H1 (cell line): ENCODE measurements around the gene PRKAG3. TPM values are rescaled to one million over a fixed set of nuclear protein-coding genes. Genes with fewer than 3 reads are reported as not detected.

Experiments used
- CTCF ChIA-PET: fragments of 300-600 bp; sonication (Branson Sonifier 250); formaldehyde crosslinking; loops from one replicate; lab custom pipeline; 2021; ENCODE audit not compliant: partially characterized antibody; lab: Charles Lee
- POLR2A ChIA-PET: fragments of 300-600 bp; sonication (Branson Sonifier 250); formaldehyde crosslinking; loops from one replicate; lab custom pipeline; 2021; ENCODE audit warnings: inconsistent platforms; ENCODE audit not compliant: partially characterized antibody; lab: Charles Lee
- DNase-seq, 2 experiments: peaks; one replicate each; pipeline versions ENCODE4 v3.0.0 to v3.0.0-alpha.2; 2010 to 2022; ENCODE audit warnings: low spot score in 2 of 2, low read depth in 1 of 2, mixed read lengths in 1 of 2
- FAIRE-seq: peaks from 2 replicates; lab custom pipeline; 2011; peaks lifted over from hg19 to GRCh38; lab: Jason Lieb, UNC
- H2AFZ ChIP-seq: 2 replicates; pipeline ENCODE4 v1.8.1; 2012; ENCODE audit warnings: low read length, inconsistent platforms
- H2AK5ac ChIP-seq: 2 replicates; pipeline ENCODE4 v1.6.1; 2013; ENCODE audit warnings: low read depth, low read length
- H2BK120ac ChIP-seq: replicated peaks from 2 replicates; pipeline ENCODE3; 2013; ENCODE audit warnings: low read depth, low read length, inconsistent platforms
- H2BK12ac ChIP-seq: 2 replicates; pipeline ENCODE4 v1.6.1; 2013; ENCODE audit warnings: low read depth, low read length
- H2BK15ac ChIP-seq: 2 replicates; pipeline ENCODE4 v1.6.1; 2013; ENCODE audit warnings: low read length
- H2BK20ac ChIP-seq: 2 replicates; pipeline ENCODE4 v1.6.1; 2013; ENCODE audit warnings: low read length
- H2BK5ac ChIP-seq: 2 replicates; pipeline ENCODE4 v1.6.1; 2013; ENCODE audit warnings: low read depth, low read length
- H3K14ac ChIP-seq: 2 replicates; pipeline ENCODE4 v1.6.1; 2013; ENCODE audit warnings: inconsistent platforms; ENCODE audit not compliant: insufficient read length
- H3K18ac ChIP-seq: 2 replicates; pipeline ENCODE4 v1.6.1; 2013; ENCODE audit warnings: low read length; ENCODE audit errors: extremely low read depth
- H3K23ac ChIP-seq: 2 replicates; pipeline ENCODE4 v1.6.1; 2013; ENCODE audit warnings: inconsistent platforms; ENCODE audit not compliant: insufficient read length
- H3K23me2 ChIP-seq: 2 replicates; pipeline ENCODE4 v1.6.1; 2013; ENCODE audit warnings: low read depth, low read length
- H3K27ac ChIP-seq: 2 replicates; pipeline ENCODE4 v1.6.1; 2011; ENCODE audit warnings: low read depth, low read length, inconsistent platforms
- H3K27me3 ChIP-seq, 4 experiments: replicated peaks in 1 of 4; 1 replicate in 1 of 4; 2 replicates in 3 of 4; pipeline versions ENCODE4 v1.6.1 to v1.8.1; 2011 to 2013; ENCODE audit warnings: low read length in 3 of 4, mild to moderate bottlenecking in 3 of 4, inconsistent platforms in 2 of 4, mixed read lengths in 2 of 4, moderate library complexity in 1 of 4; ENCODE audit not compliant: control insufficient read depth in 3 of 4, insufficient read depth in 3 of 4; ENCODE audit errors: extremely low read depth in 1 of 4
- H3K36me3 ChIP-seq, 4 experiments: 2 replicates each; pipeline versions ENCODE4 v1.6.1 to v1.8.1; 2011 to 2013; ENCODE audit warnings: mild to moderate bottlenecking in 4 of 4, low read length in 3 of 4, moderate library complexity in 2 of 4, control low read depth in 1 of 4, inconsistent platforms in 1 of 4; ENCODE audit not compliant: insufficient read depth in 4 of 4, control insufficient read depth in 2 of 4
- H3K4ac ChIP-seq: replicated peaks from 2 replicates; pipeline ENCODE3; 2013; ENCODE audit warnings: low read length, low read depth, mixed read lengths, inconsistent platforms; ENCODE audit not compliant: insufficient read length
- H3K4me1 ChIP-seq, 4 experiments: replicated peaks in 1 of 4; 1 replicate in 1 of 4; 2 replicates in 3 of 4; pipeline versions ENCODE4 v1.6.1 to v1.8.1; 2011 to 2013; ENCODE audit warnings: low read length in 3 of 4, inconsistent platforms in 2 of 4, mixed read lengths in 1 of 4; ENCODE audit not compliant: insufficient read depth in 4 of 4, control insufficient read depth in 3 of 4
- H3K4me2 ChIP-seq, 2 experiments: 2 replicates each; pipeline versions ENCODE4 v1.6.1 to v1.8.1; 2011 to 2013; ENCODE audit warnings: low read depth in 2 of 2, low read length in 2 of 2, control low read depth in 1 of 2, inconsistent platforms in 1 of 2, mild to moderate bottlenecking in 1 of 2; ENCODE audit not compliant: insufficient read depth in 1 of 2
- H3K4me3 ChIP-seq, 4 experiments: fragments of 200-600, 300-600 bp in 1 of 4; sonication (generic), shearing (Covaris generic), sonication (Bioruptor Twin) in 1 of 4; 2 replicates each; pipeline versions ENCODE4 v1.5.1 to v1.8.1; 2011 to 2016; ENCODE audit warnings: low read length in 4 of 4, low read depth in 3 of 4, control low read depth in 2 of 4, inconsistent platforms in 2 of 4, mild to moderate bottlenecking in 2 of 4, mixed read lengths in 1 of 4, moderate library complexity in 1 of 4; ENCODE audit not compliant: insufficient read depth in 2 of 4; ENCODE audit errors: extremely low read depth in 1 of 4
- H3K56ac ChIP-seq: replicated peaks from 2 replicates; pipeline ENCODE3; 2013; ENCODE audit warnings: low read depth, mild to moderate bottlenecking, mixed read lengths, low read length, inconsistent platforms; ENCODE audit not compliant: insufficient read length
- H3K79me1 ChIP-seq: 2 replicates; pipeline ENCODE4 v1.6.1; 2013; ENCODE audit warnings: low read depth, low read length, control low read depth
- H3K79me2 ChIP-seq, 2 experiments: 2 replicates each; pipeline versions ENCODE4 v1.6.1 to v1.8.1; 2012 to 2013; ENCODE audit warnings: low read length in 2 of 2, mild to moderate bottlenecking in 2 of 2, inconsistent platforms in 1 of 2; ENCODE audit not compliant: insufficient read depth in 2 of 2, control insufficient read depth in 1 of 2
- H3K9ac ChIP-seq, 4 experiments: replicated peaks in 1 of 4; 1 replicate in 1 of 4; 2 replicates in 3 of 4; pipeline versions ENCODE4 v1.6.1 to v1.8.1; 2011 to 2013; ENCODE audit warnings: low read depth in 3 of 4, low read length in 3 of 4, control low read depth in 2 of 4, mild to moderate bottlenecking in 2 of 4, moderate library complexity in 2 of 4, inconsistent platforms in 1 of 4; ENCODE audit errors: extremely low read depth in 1 of 4
- H3K9me3 ChIP-seq, 2 experiments: 2 replicates each; pipeline versions ENCODE4 v1.6.1 to v1.8.1; 2012 to 2013; ENCODE audit warnings: mild to moderate bottlenecking in 2 of 2, moderate library complexity in 2 of 2, control low read depth in 1 of 2, inconsistent platforms in 1 of 2, low read depth in 1 of 2, low read length in 1 of 2, mixed read lengths in 1 of 2; ENCODE audit not compliant: insufficient read depth in 2 of 2
- H4K20me1 ChIP-seq, 2 experiments: replicated peaks in 1 of 2; 2 replicates each; pipeline versions ENCODE3 to v1.8.1; 2011 to 2013; ENCODE audit warnings: inconsistent platforms in 2 of 2, low read length in 2 of 2, mild to moderate bottlenecking in 1 of 2; ENCODE audit not compliant: insufficient read depth in 2 of 2, control insufficient read depth in 1 of 2
- H4K5ac ChIP-seq: 2 replicates; pipeline ENCODE4 v1.6.1; 2013; ENCODE audit warnings: low read length, low read depth, mixed read lengths, inconsistent platforms; ENCODE audit not compliant: insufficient read length
- H4K8ac ChIP-seq: 2 replicates; pipeline ENCODE4 v1.8.0; 2013; ENCODE audit warnings: mild to moderate bottlenecking, moderate library complexity, low read length, inconsistent platforms; ENCODE audit not compliant: insufficient read depth; ENCODE audit errors: extremely low read depth
- H4K91ac ChIP-seq: replicated peaks from 2 replicates; pipeline ENCODE3; 2013; ENCODE audit warnings: low read length, mixed read lengths, inconsistent platforms; ENCODE audit not compliant: insufficient read length
- BCL11A ChIP-seq, 2 experiments: IDR thresholded peaks; one replicate each; pipeline ENCODE4 v1.6.1; 2011; ENCODE audit warnings: low read depth in 2 of 2, low read length in 2 of 2, mild to moderate bottlenecking in 2 of 2
- CBX8 ChIP-seq: fragments of 300-800, 300-1000 bp; sonication (generic); IDR thresholded peaks from 2 replicates; pipeline ENCODE4 v1.7.1; 2016; ENCODE audit warnings: low read depth, low read length, borderline replicate concordance
- CTCF ChIP-seq, 3 experiments: IDR thresholded peaks; 1 replicate in 2 of 3; 2 replicates in 1 of 3; pipeline versions ENCODE4 v1.5.1 to v1.6.1; 2011; ENCODE audit warnings: low read length in 3 of 3, mild to moderate bottlenecking in 3 of 3, inconsistent platforms in 2 of 3, low read depth in 1 of 3, moderate library complexity in 1 of 3; ENCODE audit not compliant: insufficient read depth in 1 of 3; ENCODE audit errors: control extremely low read depth in 1 of 3
- FOSL1 ChIP-seq: IDR thresholded peaks from 2 replicates; pipeline ENCODE4 v1.6.1; 2011; ENCODE audit warnings: mild to moderate bottlenecking, low read depth, low read length, moderate library complexity; ENCODE audit not compliant: insufficient read depth
- JUN ChIP-seq: IDR thresholded peaks from 2 replicates; pipeline ENCODE4 v1.6.1; 2011; ENCODE audit warnings: low read depth, mild to moderate bottlenecking, improper control_type of control experiment, low read length
- KDM4A ChIP-seq: IDR thresholded peaks from one replicate; pipeline ENCODE4 v1.7.1; 2012; ENCODE audit warnings: low read depth, mild to moderate bottlenecking, moderate library complexity, low read length, inconsistent platforms; ENCODE audit not compliant: severe bottlenecking
- POLR2A ChIP-seq, 2 experiments: IDR thresholded peaks; 1 replicate in 1 of 2; 2 replicates in 1 of 2; pipeline ENCODE4 v1.6.1; 2011; ENCODE audit warnings: low read depth in 2 of 2, low read length in 2 of 2, mild to moderate bottlenecking in 2 of 2; ENCODE audit errors: control extremely low read depth in 1 of 2
- RXRA ChIP-seq: IDR thresholded peaks from 2 replicates; pipeline ENCODE4 v1.6.1; 2011; ENCODE audit warnings: low read depth, mild to moderate bottlenecking, low read length, moderate library complexity; ENCODE audit not compliant: insufficient read depth
- SIN3A ChIP-seq, 2 experiments: IDR thresholded peaks in 1 of 2; conservative IDR thresholded peaks in 1 of 2; 2 replicates each; pipeline ENCODE4 v1.6.1; 2011 to 2012; ENCODE audit warnings: low read length in 2 of 2, improper control_type of control experiment in 1 of 2, low read depth in 1 of 2, mild to moderate bottlenecking in 1 of 2
- SIX5 ChIP-seq: IDR thresholded peaks from 2 replicates; pipeline ENCODE4 v1.6.1; 2011; ENCODE audit warnings: mild to moderate bottlenecking, low read depth, low read length
- TBP ChIP-seq: IDR thresholded peaks from 2 replicates; pipeline ENCODE4 v1.6.1; 2011; ENCODE audit warnings: low read depth, low read length, improper control_type of control experiment
- WGBS, 2 experiments: shearing (Covaris generic) in 1 of 2; methylation state at CpG; one replicate each; pipeline versions ENCODE4 v1.1.6 to v1.1.7; 2013 to 2015; ENCODE audit warnings: low lambda C conversion rate in 2 of 2, mixed read lengths in 2 of 2, inconsistent platforms in 1 of 2, low coverage in 1 of 2, missing lambda C conversion rate in 1 of 2; ENCODE audit not compliant: insufficient replicate concordance in 2 of 2, insufficient coverage in 1 of 2, insufficient read length in 1 of 2; ENCODE audit errors: extremely low coverage in 1 of 2, missing lambda C conversion rate in 1 of 2; 5-methylcytosine and 5-hydroxymethylcytosine counted together
- polyA plus RNA-seq, 7 experiments: library from polyadenylated mRNA; depleted of rRNA in 3 of 7; stranded (reverse) in 5 of 7; unstranded in 2 of 7; fragments of >200 nt in 5 of 7; fragments of 200-250 nt in 2 of 7; gene quantifications; 1 replicate in 5 of 7; 2 replicates in 1 of 7; 4 replicates in 1 of 7; pipeline versions ENCODE4 v1.2.1 to v1.2.3, GENCODE V29; 2011 to 2013; ENCODE audit warnings: missing spikeins in 2 of 7, mixed read lengths in 2 of 7
- total RNA-seq: library from RNA; stranded (reverse); fragmentation: NEBNext Ultra II Directional; extraction: Animal tissue kit (Norgen Biotek cat#: 25700); gene quantifications from 2 replicates; pipeline ENCODE4 v1.2.1, GENCODE V29; 2021

PRKAG3 gene
- total and polyA plus RNA-seq, 2 of the 8 experiments (the other 6 are each of a cell fraction or from before 2014, with no cell fraction given), result not detected

GRCh38 chr2:218828477-218828778, 3.2 kb downstream of the PRKAG3 start:
- peaks cover 0 to 4% (median 0%) of the 10 kb centered on the region in 4 experiments; a peak in 1 of 7 replicates for H3K27me3 ChIP-seq
- no peak overlapping the region for H3K4me2 ChIP-seq
- CTCF ChIA-PET, result interaction anchor here (0.9 to 2.6 kb wide), 3 partner anchors 19 to 71 kb away, joined by 3 to 9 read pairs (median 4); no protein-coding TSS in a partner anchor
- POLR2A ChIA-PET, result interaction anchor here (2.3 kb wide), 1 partner anchor 12 kb away, joined by 5 read pairs; no protein-coding TSS in a partner anchor
- no peak overlapping the region for H3K27ac ChIP-seq
- H3K23ac ChIP-seq, result no peak overlapping the region
- peaks cover 2% of the 10 kb centered on the region; the same call in 1 of the 2 replicates for H3K23me2 ChIP-seq
- no peak overlapping the region for H2BK120ac ChIP-seq
- TF ChIP-seq RXRA (no peak), SIX5 (no peak), POLR2A (IDR thresholded peaks at IDR 0.05; ENCODE audit: control extremely low read depth in 1 of 2, low read depth in 2 of 2, low read length in 2 of 2) (no peak), SIN3A (conservative IDR thresholded peaks at IDR 0.05 in 1 of 2, IDR thresholded peaks at IDR 0.05 in 1 of 2; ENCODE audit: low read depth in 1 of 2, low read length in 2 of 2) (no peak), BCL11A (IDR thresholded peaks at IDR 0.05; ENCODE audit: low read depth in 2 of 2, low read length in 2 of 2) (no peak), CTCF (IDR thresholded peaks at IDR 0.05; ENCODE audit: control extremely low read depth in 1 of 3, insufficient read depth in 1 of 3, low read depth in 1 of 3, low read length in 3 of 3) (no peak), FOSL1 (no peak), KDM4A (no peak), TBP (no peak), JUN (no peak), CBX8 (no peak)
- H3K4me1 ChIP-seq, result no peaks in the 10 kb centered on the region
- no peak overlapping the region for H2BK5ac ChIP-seq
- H4K91ac ChIP-seq, result no peak overlapping the region
- no peak overlapping the region for H3K18ac ChIP-seq
- no peaks in the 10 kb centered on the region for H3K79me1 ChIP-seq
- H4K8ac ChIP-seq, result peak overlapping the region; percentile 57; the same call in 1 of the 2 replicates
- no peaks in the 10 kb centered on the region for H3K36me3 ChIP-seq
- H3K14ac ChIP-seq, result no peak overlapping the region
- H2AFZ ChIP-seq, result no peak overlapping the region
- no peak overlapping the region for H2BK20ac ChIP-seq
- H3K56ac ChIP-seq, result no peak overlapping the region
- WGBS, 2 experiments, result 94% methylated on average over 2 of the region's 4 CpGs; no CpG with 5 or more reads in 1 of the 2 experiments
- H2AK5ac ChIP-seq, result no peak overlapping the region
- no peaks in the 10 kb centered on the region for H3K79me2 ChIP-seq
- no peaks in the 10 kb centered on the region for H4K20me1 ChIP-seq
- DNase-seq (no peak), FAIRE-seq (no peak)
- H3K9ac ChIP-seq, result no peak overlapping the region
- H2BK12ac ChIP-seq, result no peak overlapping the region
- no peaks in the 10 kb centered on the region for H3K9me3 ChIP-seq
- no peak overlapping the region for H2BK15ac ChIP-seq
- H3K4ac ChIP-seq, result no peak overlapping the region
- H4K5ac ChIP-seq, result no peak overlapping the region
- H3K4me3 ChIP-seq, result no peak overlapping the region
